BJ (cell line): ENCODE data around the gene TAF4. TPM values are rescaled to one million over a fixed set of nuclear protein-coding genes. Genes with fewer than 3 reads are reported as not detected.

Experiments used
- CTCF ChIA-PET: fragments of 350-600 bp; formaldehyde crosslinking; extraction: SDS; loops from one replicate; lab custom pipeline; 2021; ENCODE audit warnings: antibody characterized with exemption, inconsistent platforms; lab: Yijun Ruan, JAX
- POLR2A ChIA-PET: fragments of 300-600 bp; sonication (Branson Sonifier 250); formaldehyde crosslinking; extraction: SDS; loops from one replicate; lab custom pipeline; 2021; ENCODE audit warnings: antibody characterized with exemption; lab: Charles Lee
- DNase-seq: peaks from one replicate; pipeline ENCODE4 v3.0.0-alpha.2; 2011; ENCODE audit warnings: low read depth
- H3K27me3 ChIP-seq: 2 replicates; pipeline ENCODE4 v1.6.0; 2011; ENCODE audit warnings: low read length; ENCODE audit not compliant: control insufficient read depth, insufficient read depth
- H3K36me3 ChIP-seq: 2 replicates; pipeline ENCODE4 v1.5.1; 2011; ENCODE audit warnings: low read length; ENCODE audit not compliant: control insufficient read depth, insufficient read depth
- H3K4me3 ChIP-seq: 2 replicates; pipeline ENCODE4 v1.5.1; 2011; ENCODE audit warnings: low read depth, mild to moderate bottlenecking, control low read depth, low read length
- CTCF ChIP-seq: IDR thresholded peaks from 2 replicates; pipeline ENCODE4 v1.5.1; 2011; ENCODE audit warnings: low read depth, mild to moderate bottlenecking, control low read depth, inconsistent platforms, low read length, moderate library complexity; ENCODE audit not compliant: insufficient read depth
- polyA plus RNA-seq: library from polyadenylated mRNA; depleted of rRNA; stranded (reverse); fragments of >200 nt; gene quantifications from 2 replicates; pipeline ENCODE4 v1.2.3, GENCODE V29; 2011

Gene TAF4
- polyA plus RNA-seq, 1 experiment, result 1.2 TPM

GRCh38 chr20:61934716-61935530, 130.8 kb downstream of the TAF4 start:
- ChIA-PET POLR2A (no interaction called here), CTCF (no interaction called here)
- no peak overlapping the region for H3K4me3 ChIP-seq
- no peak for TF ChIP-seq CTCF
- no peaks in the 10 kb centered on the region for H3K27me3 ChIP-seq
- H3K36me3 ChIP-seq, result no peaks in the 10 kb centered on the region
- DNase-seq, result peak; percentile 4

- H3K4me3 ChIP-seq, result no peak overlapping the region
- H3K36me3 ChIP-seq, result no peaks in the 10 kb centered on the region
- CTCF ChIA-PET, result no interaction called here
- POLR2A ChIA-PET, result no interaction called here
- H3K27me3 ChIP-seq, result no peaks in the 10 kb centered on the region
- DNase-seq, result no peak
- no peak for TF ChIP-seq CTCF
Measured at GRCh38 chr20:61933951-61934715, 131.5 kb downstream of the TAF4 start.

GRCh38 chr20:61933481-61933950, 132.2 kb downstream of the TAF4 start:
- Histone ChIP-seq H3K36me3 (no peaks in the 10 kb centered on the region), H3K27me3 (no peaks in the 10 kb centered on the region), H3K4me3 (no peak overlapping the region)
- POLR2A ChIA-PET, result no interaction called here
- TF ChIP-seq CTCF, result no peak
- CTCF ChIA-PET, result no interaction called here
- no peak for DNase-seq

GRCh38 chr20:61932711-61933480, 132.8 kb downstream of the TAF4 start:
- H3K36me3 ChIP-seq, result no peaks in the 10 kb centered on the region
- DNase-seq, result no peak
- ChIA-PET CTCF (no interaction called here), POLR2A (no interaction called here)
- no peak for TF ChIP-seq CTCF
- H3K4me3 ChIP-seq, result no peak overlapping the region
- no peaks in the 10 kb centered on the region for H3K27me3 ChIP-seq

- no peak for TF ChIP-seq CTCF
- ChIA-PET POLR2A (no interaction called here), CTCF (no interaction called here)
- Histone ChIP-seq H3K36me3 (no peaks in the 10 kb centered on the region), H3K4me3 (no peak overlapping the region), H3K27me3 (no peaks in the 10 kb centered on the region)
- no peak for DNase-seq
Measured at GRCh38 chr20:61932199-61932592, 133.5 kb downstream of the TAF4 start.
